HepG2 (cell line): ENCODE results near the gene CACNB4. TPM values are rescaled to one million over a fixed set of nuclear protein-coding genes. Genes with fewer than 3 reads are reported as not detected.

Experiments
- ELF4 ChIP-seq: sonication (generic); formaldehyde crosslinking; IDR thresholded peaks from 2 replicates; pipeline ENCODE4 v1.5.0; 2020; ENCODE audit warnings: missing genetic modification reagents, mild to moderate bottlenecking, moderate library complexity, borderline replicate concordance
- FOXM1 ChIP-seq: sonication (generic); formaldehyde crosslinking; IDR thresholded peaks from 2 replicates; pipeline ENCODE4 v1.5.0; 2020; ENCODE audit warnings: missing genetic modification reagents
- GZF1 ChIP-seq: sonication (generic); formaldehyde crosslinking; IDR thresholded peaks from 2 replicates; pipeline ENCODE4 v1.5.1; 2020; ENCODE audit warnings: mild to moderate bottlenecking, missing genetic modification reagents
- MED1 ChIP-seq: sonication (generic); formaldehyde crosslinking; IDR thresholded peaks from 2 replicates; pipeline ENCODE4 v1.4.0; 2020; ENCODE audit warnings: missing genetic modification reagents
- POGZ ChIP-seq: sonication (generic); formaldehyde crosslinking; IDR thresholded peaks from 2 replicates; pipeline ENCODE4 v1.4.0; 2020; ENCODE audit warnings: mild to moderate bottlenecking, missing genetic modification reagents
- RAD21 ChIP-seq: fragments of 450-650 bp; formaldehyde crosslinking; IDR thresholded peaks from 2 replicates; pipeline ENCODE4 v1.5.0; 2020; ENCODE audit warnings: mild to moderate bottlenecking
- RELA ChIP-seq: sonication (generic); formaldehyde crosslinking; IDR thresholded peaks from 2 replicates; pipeline ENCODE4 v1.4.0; 2020; ENCODE audit warnings: missing genetic modification reagents
- RNF2 ChIP-seq: fragments of 450-650 bp; conservative IDR thresholded peaks from 2 replicates; pipeline ENCODE4 v1.6.1; 2016; ENCODE audit warnings: low read depth
- RORA ChIP-seq: sonication (generic); formaldehyde crosslinking; IDR thresholded peaks from 2 replicates; pipeline ENCODE4 v1.5.0; 2020; ENCODE audit warnings: mild to moderate bottlenecking, missing genetic modification reagents, moderate library complexity
- SALL1 ChIP-seq: sonication (generic); formaldehyde crosslinking; IDR thresholded peaks from 2 replicates; pipeline ENCODE4 v1.8.0; 2022; ENCODE audit warnings: mild to moderate bottlenecking, missing genetic modification reagents
- ZNF124 ChIP-seq: sonication (generic); formaldehyde crosslinking; IDR thresholded peaks from 2 replicates; pipeline ENCODE4 v1.4.0; 2020; ENCODE audit warnings: missing genetic modification reagents
- ZNF260 ChIP-seq: sonication (generic); formaldehyde crosslinking; IDR thresholded peaks from 2 replicates; pipeline ENCODE4 v1.4.0; 2020; ENCODE audit warnings: missing genetic modification reagents, low read depth, mild to moderate bottlenecking, borderline replicate concordance
- ZNF44 ChIP-seq: sonication (generic); formaldehyde crosslinking; IDR thresholded peaks from 2 replicates; pipeline ENCODE4 v1.5.1; 2020; ENCODE audit warnings: mild to moderate bottlenecking, missing genetic modification reagents
- ZNF460 ChIP-seq: sonication (generic); formaldehyde crosslinking; IDR thresholded peaks from 2 replicates; pipeline ENCODE4 v1.5.1; 2020; ENCODE audit warnings: missing genetic modification reagents, mild to moderate bottlenecking, borderline replicate concordance
- ZNF670 ChIP-seq: sonication (generic); formaldehyde crosslinking; IDR thresholded peaks from 2 replicates; pipeline ENCODE4 v1.8.0; 2022; ENCODE audit warnings: mild to moderate bottlenecking, missing genetic modification reagents, borderline replicate concordance
- ZNF776 ChIP-seq: sonication (generic); formaldehyde crosslinking; IDR thresholded peaks from 2 replicates; pipeline ENCODE4 v1.4.0; 2020; ENCODE audit warnings: mild to moderate bottlenecking, missing genetic modification reagents
- polyA plus RNA-seq, 8 experiments: library from polyadenylated mRNA; depleted of rRNA in 3 of 8; stranded (reverse) in 7 of 8; unstranded in 1 of 8; fragments of >200 nt; fragmentation: Illumina TruSeq in 4 of 8; extraction: Trizol in 4 of 8; gene quantifications; 2 replicates each; pipeline versions ENCODE4 v1.2.1 to v1.2.3, GENCODE V29; 2011 to 2016; ENCODE audit warnings: low read depth in 4 of 8, missing spikeins in 1 of 8, mixed read lengths in 1 of 8; ENCODE audit not compliant: insufficient read depth in 1 of 8
- total RNA-seq, 5 experiments: library from RNA; depleted of rRNA; stranded (reverse); fragments of >200 nt; fragmentation: Illumina TruSeq; extraction: Trizol; gene quantifications; 2 replicates each; pipeline ENCODE4 v1.2.3, GENCODE V29; 2016; ENCODE audit warnings: low read depth in 1 of 5
- TF ChIP-seq, protein P1 (sequence below): sonication (generic); formaldehyde crosslinking; IDR thresholded peaks from 2 replicates; pipeline ENCODE4 v1.4.0; 2020; ENCODE audit warnings: missing genetic modification reagents, borderline replicate concordance
- TF ChIP-seq, protein P2 (sequence below): sonication (generic); formaldehyde crosslinking; IDR thresholded peaks from 2 replicates; pipeline ENCODE4 v1.4.0; 2020; ENCODE audit warnings: missing genetic modification reagents, borderline replicate concordance
- TF ChIP-seq, protein P3 (sequence below): sonication (generic); formaldehyde crosslinking; IDR thresholded peaks from 2 replicates; pipeline ENCODE4 v1.4.0; 2020; ENCODE audit warnings: missing genetic modification reagents

CACNB4 gene
- total and polyA plus RNA-seq, 2 of the 13 experiments (the other 11 are each of a cell fraction or from before 2014, with no cell fraction given): 5.1 to 14.3 TPM

DNA sequence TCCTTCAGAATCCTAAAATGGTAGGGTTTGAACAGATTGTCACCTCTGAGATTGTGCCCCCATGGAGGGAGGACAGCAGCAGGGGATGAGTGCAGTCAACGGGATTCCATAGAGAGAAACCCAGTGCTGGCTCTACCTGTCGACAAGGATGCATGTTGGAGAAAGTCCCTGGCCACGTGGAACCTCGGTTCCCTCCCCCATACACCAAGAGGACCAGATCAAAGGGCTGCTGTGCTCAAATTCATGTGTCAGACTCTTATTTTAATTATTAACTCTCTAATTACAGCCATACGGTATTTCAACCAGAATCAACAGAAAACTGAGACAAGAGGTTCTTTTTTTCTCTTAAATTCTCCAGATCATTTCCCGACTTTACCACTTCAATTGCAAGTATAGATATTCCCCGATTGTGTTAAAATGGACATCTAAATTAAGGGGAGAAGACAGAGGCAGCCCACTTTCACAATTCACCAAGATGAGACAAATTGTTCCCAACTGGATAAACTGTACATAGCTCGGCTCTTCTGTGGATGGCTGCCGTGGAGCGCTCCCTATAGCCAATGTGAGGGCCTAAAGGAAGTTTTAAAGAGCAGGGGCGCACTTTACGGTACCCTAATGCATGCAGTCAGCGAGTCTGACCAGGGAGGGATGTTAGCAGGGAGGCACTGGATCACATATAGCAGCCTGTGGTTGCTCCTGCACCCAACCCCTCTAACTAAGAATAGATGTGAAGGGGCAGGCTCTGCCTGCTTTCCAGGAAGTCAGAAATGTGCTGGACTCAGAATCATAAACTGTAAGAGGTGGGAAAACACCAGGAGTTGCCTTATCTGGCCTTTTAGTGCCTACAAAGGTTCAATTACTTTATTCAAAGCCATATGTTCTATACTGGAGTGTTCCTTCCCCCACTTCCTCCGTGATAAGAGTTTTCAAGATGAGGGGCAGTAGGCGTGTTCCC lies 123.1 kb downstream of the CACNB4 start (continued):
- TF ChIP-seq MED1 (CRISPR knock-in tag) (0 out of 2 replicates have a peak, but pooled peaks have one; percentile 29), ZNF776 (CRISPR knock-in tag) (no peak), RORA (CRISPR knock-in tag) (no peak), RELA (CRISPR knock-in tag) (no peak), FOXM1 (no peak), ELF4 (no peak), GZF1 (CRISPR knock-in tag) (0 out of 2 replicates have a peak, but pooled peaks have one; percentile 38), RNF2 (no peak), ZNF460 (CRISPR knock-in tag) (no peak), ZNF44 (CRISPR knock-in tag) (no peak), ZNF260 (CRISPR knock-in tag) (no peak), RAD21 (CRISPR knock-in tag) (0 out of 2 replicates have a peak, but pooled peaks have one; percentile 5), SALL1 (CRISPR knock-in tag) (peak; percentile 47), ZNF670 (CRISPR knock-in tag) (no peak), POGZ (CRISPR knock-in tag) (no peak), ZNF124 (CRISPR knock-in tag) (no peak)
- TF ChIP-seq, protein P1, sequence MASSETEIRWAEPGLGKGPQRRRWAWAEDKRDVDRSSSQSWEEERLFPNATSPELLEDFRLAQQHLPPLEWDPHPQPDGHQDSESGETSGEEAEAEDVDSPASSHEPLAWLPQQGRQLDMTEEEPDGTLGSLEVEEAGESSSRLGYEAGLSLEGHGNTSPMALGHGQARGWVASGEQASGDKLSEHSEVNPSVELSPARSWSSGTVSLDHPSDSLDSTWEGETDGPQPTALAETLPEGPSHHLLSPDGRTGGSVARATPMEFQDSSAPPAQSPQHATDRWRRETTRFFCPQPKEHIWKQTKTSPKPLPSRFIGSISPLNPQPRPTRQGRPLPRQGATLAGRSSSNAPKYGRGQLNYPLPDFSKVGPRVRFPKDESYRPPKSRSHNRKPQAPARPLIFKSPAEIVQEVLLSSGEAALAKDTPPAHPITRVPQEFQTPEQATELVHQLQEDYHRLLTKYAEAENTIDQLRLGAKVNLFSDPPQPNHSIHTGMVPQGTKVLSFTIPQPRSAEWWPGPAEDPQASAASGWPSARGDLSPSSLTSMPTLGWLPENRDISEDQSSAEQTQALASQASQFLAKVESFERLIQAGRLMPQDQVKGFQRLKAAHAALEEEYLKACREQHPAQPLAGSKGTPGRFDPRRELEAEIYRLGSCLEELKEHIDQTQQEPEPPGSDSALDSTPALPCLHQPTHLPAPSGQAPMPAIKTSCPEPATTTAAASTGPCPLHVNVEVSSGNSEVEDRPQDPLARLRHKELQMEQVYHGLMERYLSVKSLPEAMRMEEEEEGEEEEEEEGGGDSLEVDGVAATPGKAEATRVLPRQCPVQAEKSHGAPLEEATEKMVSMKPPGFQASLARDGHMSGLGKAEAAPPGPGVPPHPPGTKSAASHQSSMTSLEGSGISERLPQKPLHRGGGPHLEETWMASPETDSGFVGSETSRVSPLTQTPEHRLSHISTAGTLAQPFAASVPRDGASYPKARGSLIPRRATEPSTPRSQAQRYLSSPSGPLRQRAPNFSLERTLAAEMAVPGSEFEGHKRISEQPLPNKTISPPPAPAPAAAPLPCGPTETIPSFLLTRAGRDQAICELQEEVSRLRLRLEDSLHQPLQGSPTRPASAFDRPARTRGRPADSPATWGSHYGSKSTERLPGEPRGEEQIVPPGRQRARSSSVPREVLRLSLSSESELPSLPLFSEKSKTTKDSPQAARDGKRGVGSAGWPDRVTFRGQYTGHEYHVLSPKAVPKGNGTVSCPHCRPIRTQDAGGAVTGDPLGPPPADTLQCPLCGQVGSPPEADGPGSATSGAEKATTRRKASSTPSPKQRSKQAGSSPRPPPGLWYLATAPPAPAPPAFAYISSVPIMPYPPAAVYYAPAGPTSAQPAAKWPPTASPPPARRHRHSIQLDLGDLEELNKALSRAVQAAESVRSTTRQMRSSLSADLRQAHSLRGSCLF (CRISPR knock-in tag): no peak
- TF ChIP-seq, protein P2, sequence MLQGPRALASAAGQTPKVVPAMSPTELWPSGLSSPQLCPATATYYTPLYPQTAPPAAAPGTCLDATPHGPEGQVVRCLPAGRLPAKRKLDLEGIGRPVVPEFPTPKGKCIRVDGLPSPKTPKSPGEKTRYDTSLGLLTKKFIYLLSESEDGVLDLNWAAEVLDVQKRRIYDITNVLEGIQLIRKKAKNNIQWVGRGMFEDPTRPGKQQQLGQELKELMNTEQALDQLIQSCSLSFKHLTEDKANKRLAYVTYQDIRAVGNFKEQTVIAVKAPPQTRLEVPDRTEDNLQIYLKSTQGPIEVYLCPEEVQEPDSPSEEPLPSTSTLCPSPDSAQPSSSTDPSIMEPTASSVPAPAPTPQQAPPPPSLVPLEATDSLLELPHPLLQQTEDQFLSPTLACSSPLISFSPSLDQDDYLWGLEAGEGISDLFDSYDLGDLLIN (CRISPR knock-in tag): no peak
- TF ChIP-seq, protein P3, sequence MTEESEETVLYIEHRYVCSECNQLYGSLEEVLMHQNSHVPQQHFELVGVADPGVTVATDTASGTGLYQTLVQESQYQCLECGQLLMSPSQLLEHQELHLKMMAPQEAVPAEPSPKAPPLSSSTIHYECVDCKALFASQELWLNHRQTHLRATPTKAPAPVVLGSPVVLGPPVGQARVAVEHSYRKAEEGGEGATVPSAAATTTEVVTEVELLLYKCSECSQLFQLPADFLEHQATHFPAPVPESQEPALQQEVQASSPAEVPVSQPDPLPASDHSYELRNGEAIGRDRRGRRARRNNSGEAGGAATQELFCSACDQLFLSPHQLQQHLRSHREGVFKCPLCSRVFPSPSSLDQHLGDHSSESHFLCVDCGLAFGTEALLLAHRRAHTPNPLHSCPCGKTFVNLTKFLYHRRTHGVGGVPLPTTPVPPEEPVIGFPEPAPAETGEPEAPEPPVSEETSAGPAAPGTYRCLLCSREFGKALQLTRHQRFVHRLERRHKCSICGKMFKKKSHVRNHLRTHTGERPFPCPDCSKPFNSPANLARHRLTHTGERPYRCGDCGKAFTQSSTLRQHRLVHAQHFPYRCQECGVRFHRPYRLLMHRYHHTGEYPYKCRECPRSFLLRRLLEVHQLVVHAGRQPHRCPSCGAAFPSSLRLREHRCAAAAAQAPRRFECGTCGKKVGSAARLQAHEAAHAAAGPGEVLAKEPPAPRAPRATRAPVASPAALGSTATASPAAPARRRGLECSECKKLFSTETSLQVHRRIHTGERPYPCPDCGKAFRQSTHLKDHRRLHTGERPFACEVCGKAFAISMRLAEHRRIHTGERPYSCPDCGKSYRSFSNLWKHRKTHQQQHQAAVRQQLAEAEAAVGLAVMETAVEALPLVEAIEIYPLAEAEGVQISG (CRISPR knock-in tag): peak; percentile 43; the same call in 1 of the 2 replicates
